ENCODE results near the gene P4HA2.

Gene P4HA2

DNA sequence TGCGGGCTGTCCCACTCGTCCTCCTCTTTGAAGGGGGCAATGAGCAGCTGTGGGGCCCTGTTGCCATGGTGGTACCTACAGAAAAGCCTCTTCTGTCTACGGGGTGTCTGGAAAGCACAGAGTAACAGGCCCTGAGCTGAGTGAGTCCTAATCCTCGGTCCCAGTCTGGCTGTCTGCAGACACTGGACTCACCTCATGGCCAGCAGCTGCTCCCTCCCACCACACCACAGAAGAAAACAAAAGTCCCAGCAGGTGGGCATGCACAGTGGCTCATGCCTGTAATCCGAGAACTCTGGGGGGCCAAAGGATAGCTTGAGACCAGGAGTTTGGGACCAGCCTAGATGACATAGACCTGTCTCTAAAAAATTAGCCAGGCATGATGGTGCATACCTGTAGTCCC is 19.9 kb downstream of the P4HA2 start:
- TF ChIP-seq, protein P1, sequence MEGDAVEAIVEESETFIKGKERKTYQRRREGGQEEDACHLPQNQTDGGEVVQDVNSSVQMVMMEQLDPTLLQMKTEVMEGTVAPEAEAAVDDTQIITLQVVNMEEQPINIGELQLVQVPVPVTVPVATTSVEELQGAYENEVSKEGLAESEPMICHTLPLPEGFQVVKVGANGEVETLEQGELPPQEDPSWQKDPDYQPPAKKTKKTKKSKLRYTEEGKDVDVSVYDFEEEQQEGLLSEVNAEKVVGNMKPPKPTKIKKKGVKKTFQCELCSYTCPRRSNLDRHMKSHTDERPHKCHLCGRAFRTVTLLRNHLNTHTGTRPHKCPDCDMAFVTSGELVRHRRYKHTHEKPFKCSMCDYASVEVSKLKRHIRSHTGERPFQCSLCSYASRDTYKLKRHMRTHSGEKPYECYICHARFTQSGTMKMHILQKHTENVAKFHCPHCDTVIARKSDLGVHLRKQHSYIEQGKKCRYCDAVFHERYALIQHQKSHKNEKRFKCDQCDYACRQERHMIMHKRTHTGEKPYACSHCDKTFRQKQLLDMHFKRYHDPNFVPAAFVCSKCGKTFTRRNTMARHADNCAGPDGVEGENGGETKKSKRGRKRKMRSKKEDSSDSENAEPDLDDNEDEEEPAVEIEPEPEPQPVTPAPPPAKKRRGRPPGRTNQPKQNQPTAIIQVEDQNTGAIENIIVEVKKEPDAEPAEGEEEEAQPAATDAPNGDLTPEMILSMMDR (IDR thresholded peaks at IDR 0.05; ENCODE audit: insufficient read depth, low read depth, low read length, missing control alignments), result no peak
- no peak for DNase-seq (ENCODE audit: low read depth)

DNA sequence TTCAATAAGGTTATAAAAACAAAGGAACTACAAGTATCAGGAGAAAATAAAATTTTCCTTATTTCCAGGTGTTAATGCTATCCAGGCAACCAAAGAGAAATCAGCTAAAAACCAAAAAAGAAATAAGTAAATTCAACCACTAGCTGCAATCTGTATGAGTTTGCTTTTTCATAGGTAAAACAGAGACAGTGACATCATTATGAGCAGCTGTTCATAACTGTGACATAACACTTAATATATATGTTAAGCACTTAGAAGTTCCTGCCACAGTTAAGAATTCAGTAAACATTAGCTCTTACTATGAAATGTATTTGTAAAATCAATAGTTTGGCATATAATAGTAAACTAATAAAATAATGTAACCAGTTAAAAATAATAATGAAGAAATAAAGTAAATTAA is 20.9 kb downstream of the P4HA2 start:
- TF ChIP-seq, protein P1 (IDR thresholded peaks at IDR 0.05; ENCODE audit: insufficient read depth, low read depth, low read length, missing control alignments), result no peak
- no peak for DNase-seq (ENCODE audit: low read depth)
- no peak overlapping the region for H3K4me3 ChIP-seq (ENCODE audit: low read length)

More for the DNA sequence above, 19.9 kb downstream of the P4HA2 start:
- no peak overlapping the region for H3K4me3 ChIP-seq (ENCODE audit: low read length)

DNA sequence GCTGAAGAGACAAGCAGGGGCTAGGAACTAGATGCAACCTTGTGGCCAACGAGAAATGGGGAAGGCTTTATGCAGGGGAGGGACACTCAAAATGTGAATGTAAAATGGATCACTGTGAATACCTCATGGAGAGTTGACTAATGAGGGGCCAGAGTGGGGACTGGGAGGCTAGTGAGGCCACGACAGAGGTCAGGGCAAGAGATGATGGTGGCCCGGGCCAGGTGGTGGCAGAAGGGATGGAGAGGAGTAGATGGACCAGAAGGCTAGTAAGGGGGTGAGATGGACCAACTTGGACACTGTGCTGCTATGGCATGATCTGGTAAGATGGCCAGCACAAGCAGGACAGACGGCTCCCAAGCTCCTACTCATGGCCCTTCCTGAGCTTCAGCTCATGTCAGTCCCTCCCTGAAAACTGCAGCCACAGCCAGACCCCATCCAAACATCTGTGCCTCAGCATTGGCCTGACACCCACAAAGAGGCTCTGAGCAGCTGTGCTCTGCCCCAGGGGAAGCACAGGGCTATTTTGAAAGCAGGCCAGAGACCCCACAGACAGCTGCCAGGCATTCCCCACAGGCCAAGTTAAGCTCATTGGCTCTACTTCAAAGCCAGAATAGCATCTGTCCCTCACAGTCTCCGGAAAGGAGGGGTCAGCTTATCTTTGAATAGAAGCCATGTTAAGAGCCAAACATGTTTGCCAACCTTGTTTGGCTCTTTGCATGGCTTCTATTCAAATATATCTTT is 22.1 kb downstream of the P4HA2 start:
- no peak overlapping the region for H3K4me3 ChIP-seq (ENCODE audit: low read length)
- TF ChIP-seq, protein P1 (IDR thresholded peaks at IDR 0.05; ENCODE audit: insufficient read depth, low read depth, low read length, missing control alignments), result no peak
- no peak for DNase-seq (ENCODE audit: low read depth)

DNA sequence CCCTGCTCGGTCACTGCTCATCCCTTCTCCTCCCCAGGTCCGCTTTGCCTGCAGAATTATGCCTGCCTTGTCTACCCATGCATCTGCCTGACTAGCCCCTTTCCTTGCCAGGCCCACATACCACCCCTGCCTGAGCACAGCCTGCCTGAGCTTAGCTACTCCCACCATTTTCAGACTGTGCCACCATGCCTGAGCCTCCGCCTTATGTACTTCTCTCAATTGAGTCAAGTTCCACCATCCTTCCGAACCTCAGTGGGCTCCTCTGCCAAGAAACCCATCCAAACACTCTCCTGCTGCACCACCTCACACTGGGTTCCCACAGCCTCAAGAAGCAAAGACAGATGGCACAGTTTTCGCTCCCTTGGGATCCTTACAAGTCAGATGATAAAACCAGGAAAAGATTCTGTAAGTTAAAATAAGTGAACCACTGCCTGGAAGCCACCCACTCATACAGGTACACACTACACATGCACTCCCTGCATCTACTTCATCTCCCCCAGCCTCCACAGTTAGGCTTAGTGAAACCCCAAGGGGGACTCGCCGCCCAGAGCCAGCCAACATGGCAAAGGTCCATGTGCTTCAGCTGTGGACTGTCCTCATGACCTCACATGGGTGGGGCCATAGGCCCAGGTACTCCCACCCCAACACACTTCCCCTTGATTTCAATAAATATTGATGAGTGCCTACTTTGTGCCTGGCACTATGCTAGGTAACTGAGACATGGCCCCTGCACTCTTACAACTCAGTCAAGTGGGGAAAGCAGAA is 23.1 kb downstream of the P4HA2 start:
- TF ChIP-seq, protein P1 (IDR thresholded peaks at IDR 0.05; ENCODE audit: insufficient read depth, low read depth, low read length, missing control alignments), result no peak
- no peak for DNase-seq (ENCODE audit: low read depth)
- no peak overlapping the region for H3K4me3 ChIP-seq (ENCODE audit: low read length)

DNA sequence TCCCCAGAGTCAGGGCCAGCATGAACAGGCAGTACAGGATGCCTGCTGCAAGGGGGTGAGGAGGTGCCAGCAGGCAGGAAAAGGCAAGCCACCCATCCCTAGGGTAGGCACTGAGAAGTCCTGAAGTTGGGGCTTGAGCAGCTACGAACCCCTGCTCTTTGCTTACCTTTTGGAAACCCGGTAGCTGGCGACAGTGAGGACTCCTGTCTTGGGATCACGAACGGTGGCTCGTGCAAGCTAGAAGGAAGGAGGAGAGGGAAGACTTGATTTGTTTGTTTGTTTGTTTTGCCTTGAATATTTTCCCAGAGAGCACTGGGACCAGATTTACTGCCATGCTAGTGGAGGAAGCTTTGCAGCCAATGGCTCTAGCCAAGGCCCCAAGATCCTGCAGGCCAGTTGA is 23.7 kb downstream of the P4HA2 start:
- TF ChIP-seq, protein P1 (IDR thresholded peaks at IDR 0.05; ENCODE audit: insufficient read depth, low read depth, low read length, missing control alignments), result no peak
- no peak for DNase-seq (ENCODE audit: low read depth)
- H3K4me3 ChIP-seq (ENCODE audit: low read length), result no peak overlapping the region

DNA sequence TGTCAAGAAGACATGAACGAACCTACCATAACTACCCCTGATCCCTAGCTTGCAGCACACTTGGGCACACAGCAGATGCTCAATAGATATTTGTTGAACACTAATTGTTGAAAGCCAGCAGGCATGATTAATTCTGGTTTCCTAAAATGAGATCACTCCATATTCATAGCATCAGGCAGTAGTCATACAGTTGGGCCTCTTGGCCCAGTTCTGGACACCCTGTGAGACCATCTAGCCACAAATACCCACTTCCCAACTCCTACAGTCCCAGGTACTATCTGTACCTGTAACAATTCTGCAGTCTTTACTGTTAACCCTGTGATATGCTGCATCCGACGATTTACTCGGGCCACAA is 24.2 kb downstream of the P4HA2 start:
- no peak for DNase-seq (ENCODE audit: low read depth)

More for the DNA sequence above, 24.2 kb downstream of the P4HA2 start:
- no peak overlapping the region for H3K4me3 ChIP-seq (ENCODE audit: low read length)
- TF ChIP-seq, protein P1 (IDR thresholded peaks at IDR 0.05; ENCODE audit: insufficient read depth, low read depth, low read length, missing control alignments), result no peak
